ENCODE data around the gene KLF7.

GRCh38 chr2:207142461-207142860 is 23.3 kb downstream of the KLF7 start:
- TF ChIP-seq POLR2A (IDR thresholded peaks at IDR 0.05; ENCODE audit: low read depth, low read length), result no peak
- TF ChIP-seq TAF1 (IDR thresholded peaks at IDR 0.05; ENCODE audit: low read depth, low read length), result no peak
- no peak for TF ChIP-seq POLR2AphosphoS5 (IDR thresholded peaks at IDR 0.05; ENCODE audit: low read depth, low read length)
- no peak for TF ChIP-seq SPI1 (IDR thresholded peaks at IDR 0.05; ENCODE audit: low read depth, low read length)

Measured in GM12891 (cell line).